H1 (cell line): ENCODE measurements around the gene TTC22. TPM values are rescaled to one million over a fixed set of nuclear protein-coding genes. Genes with fewer than 3 reads are reported as not detected.

Source experiments
- CTCF ChIA-PET: fragments of 300-600 bp; sonication (Branson Sonifier 250); formaldehyde crosslinking; loops from one replicate; lab custom pipeline; 2021; ENCODE audit not compliant: partially characterized antibody; lab: Charles Lee
- POLR2A ChIA-PET: fragments of 300-600 bp; sonication (Branson Sonifier 250); formaldehyde crosslinking; loops from one replicate; lab custom pipeline; 2021; ENCODE audit warnings: inconsistent platforms; ENCODE audit not compliant: partially characterized antibody; lab: Charles Lee
- DNase-seq, 2 experiments: peaks; one replicate each; pipeline versions ENCODE4 v3.0.0 to v3.0.0-alpha.2; 2010 to 2022; ENCODE audit warnings: low spot score in 2 of 2, low read depth in 1 of 2, mixed read lengths in 1 of 2
- FAIRE-seq: peaks from 2 replicates; lab custom pipeline; 2011; peaks lifted over from hg19 to GRCh38; lab: Jason Lieb, UNC
- H2AFZ ChIP-seq: 2 replicates; pipeline ENCODE4 v1.8.1; 2012; ENCODE audit warnings: low read length, inconsistent platforms
- H2AK5ac ChIP-seq: 2 replicates; pipeline ENCODE4 v1.6.1; 2013; ENCODE audit warnings: low read depth, low read length
- H2BK120ac ChIP-seq: replicated peaks from 2 replicates; pipeline ENCODE3; 2013; ENCODE audit warnings: low read depth, low read length, inconsistent platforms
- H2BK12ac ChIP-seq: 2 replicates; pipeline ENCODE4 v1.6.1; 2013; ENCODE audit warnings: low read depth, low read length
- H2BK15ac ChIP-seq: 2 replicates; pipeline ENCODE4 v1.6.1; 2013; ENCODE audit warnings: low read length
- H2BK20ac ChIP-seq: 2 replicates; pipeline ENCODE4 v1.6.1; 2013; ENCODE audit warnings: low read length
- H2BK5ac ChIP-seq: 2 replicates; pipeline ENCODE4 v1.6.1; 2013; ENCODE audit warnings: low read depth, low read length
- H3K14ac ChIP-seq: 2 replicates; pipeline ENCODE4 v1.6.1; 2013; ENCODE audit warnings: inconsistent platforms; ENCODE audit not compliant: insufficient read length
- H3K18ac ChIP-seq: 2 replicates; pipeline ENCODE4 v1.6.1; 2013; ENCODE audit warnings: low read length; ENCODE audit errors: extremely low read depth
- H3K23ac ChIP-seq: 2 replicates; pipeline ENCODE4 v1.6.1; 2013; ENCODE audit warnings: inconsistent platforms; ENCODE audit not compliant: insufficient read length
- H3K23me2 ChIP-seq: 2 replicates; pipeline ENCODE4 v1.6.1; 2013; ENCODE audit warnings: low read depth, low read length
- H3K27ac ChIP-seq: 2 replicates; pipeline ENCODE4 v1.6.1; 2011; ENCODE audit warnings: low read depth, low read length, inconsistent platforms
- H3K27me3 ChIP-seq, 4 experiments: replicated peaks in 1 of 4; 1 replicate in 1 of 4; 2 replicates in 3 of 4; pipeline versions ENCODE4 v1.6.1 to v1.8.1; 2011 to 2013; ENCODE audit warnings: low read length in 3 of 4, mild to moderate bottlenecking in 3 of 4, inconsistent platforms in 2 of 4, mixed read lengths in 2 of 4, moderate library complexity in 1 of 4; ENCODE audit not compliant: control insufficient read depth in 3 of 4, insufficient read depth in 3 of 4; ENCODE audit errors: extremely low read depth in 1 of 4
- H3K36me3 ChIP-seq, 4 experiments: 2 replicates each; pipeline versions ENCODE4 v1.6.1 to v1.8.1; 2011 to 2013; ENCODE audit warnings: mild to moderate bottlenecking in 4 of 4, low read length in 3 of 4, moderate library complexity in 2 of 4, control low read depth in 1 of 4, inconsistent platforms in 1 of 4; ENCODE audit not compliant: insufficient read depth in 4 of 4, control insufficient read depth in 2 of 4
- H3K4ac ChIP-seq: replicated peaks from 2 replicates; pipeline ENCODE3; 2013; ENCODE audit warnings: low read length, low read depth, mixed read lengths, inconsistent platforms; ENCODE audit not compliant: insufficient read length
- H3K4me1 ChIP-seq, 4 experiments: replicated peaks in 1 of 4; 1 replicate in 1 of 4; 2 replicates in 3 of 4; pipeline versions ENCODE4 v1.6.1 to v1.8.1; 2011 to 2013; ENCODE audit warnings: low read length in 3 of 4, inconsistent platforms in 2 of 4, mixed read lengths in 1 of 4; ENCODE audit not compliant: insufficient read depth in 4 of 4, control insufficient read depth in 3 of 4
- H3K4me2 ChIP-seq, 2 experiments: 2 replicates each; pipeline versions ENCODE4 v1.6.1 to v1.8.1; 2011 to 2013; ENCODE audit warnings: low read depth in 2 of 2, low read length in 2 of 2, control low read depth in 1 of 2, inconsistent platforms in 1 of 2, mild to moderate bottlenecking in 1 of 2; ENCODE audit not compliant: insufficient read depth in 1 of 2
- H3K4me3 ChIP-seq, 4 experiments: fragments of 200-600, 300-600 bp in 1 of 4; sonication (generic), shearing (Covaris generic), sonication (Bioruptor Twin) in 1 of 4; 2 replicates each; pipeline versions ENCODE4 v1.5.1 to v1.8.1; 2011 to 2016; ENCODE audit warnings: low read length in 4 of 4, low read depth in 3 of 4, control low read depth in 2 of 4, inconsistent platforms in 2 of 4, mild to moderate bottlenecking in 2 of 4, mixed read lengths in 1 of 4, moderate library complexity in 1 of 4; ENCODE audit not compliant: insufficient read depth in 2 of 4; ENCODE audit errors: extremely low read depth in 1 of 4
- H3K56ac ChIP-seq: replicated peaks from 2 replicates; pipeline ENCODE3; 2013; ENCODE audit warnings: low read depth, mild to moderate bottlenecking, mixed read lengths, low read length, inconsistent platforms; ENCODE audit not compliant: insufficient read length
- H3K79me1 ChIP-seq: 2 replicates; pipeline ENCODE4 v1.6.1; 2013; ENCODE audit warnings: low read depth, low read length, control low read depth
- H3K79me2 ChIP-seq, 2 experiments: 2 replicates each; pipeline versions ENCODE4 v1.6.1 to v1.8.1; 2012 to 2013; ENCODE audit warnings: low read length in 2 of 2, mild to moderate bottlenecking in 2 of 2, inconsistent platforms in 1 of 2; ENCODE audit not compliant: insufficient read depth in 2 of 2, control insufficient read depth in 1 of 2
- H3K9ac ChIP-seq, 4 experiments: replicated peaks in 1 of 4; 1 replicate in 1 of 4; 2 replicates in 3 of 4; pipeline versions ENCODE4 v1.6.1 to v1.8.1; 2011 to 2013; ENCODE audit warnings: low read depth in 3 of 4, low read length in 3 of 4, control low read depth in 2 of 4, mild to moderate bottlenecking in 2 of 4, moderate library complexity in 2 of 4, inconsistent platforms in 1 of 4; ENCODE audit errors: extremely low read depth in 1 of 4
- H3K9me3 ChIP-seq, 2 experiments: 2 replicates each; pipeline versions ENCODE4 v1.6.1 to v1.8.1; 2012 to 2013; ENCODE audit warnings: mild to moderate bottlenecking in 2 of 2, moderate library complexity in 2 of 2, control low read depth in 1 of 2, inconsistent platforms in 1 of 2, low read depth in 1 of 2, low read length in 1 of 2, mixed read lengths in 1 of 2; ENCODE audit not compliant: insufficient read depth in 2 of 2
- H4K20me1 ChIP-seq, 2 experiments: replicated peaks in 1 of 2; 2 replicates each; pipeline versions ENCODE3 to v1.8.1; 2011 to 2013; ENCODE audit warnings: inconsistent platforms in 2 of 2, low read length in 2 of 2, mild to moderate bottlenecking in 1 of 2; ENCODE audit not compliant: insufficient read depth in 2 of 2, control insufficient read depth in 1 of 2
- H4K5ac ChIP-seq: 2 replicates; pipeline ENCODE4 v1.6.1; 2013; ENCODE audit warnings: low read length, low read depth, mixed read lengths, inconsistent platforms; ENCODE audit not compliant: insufficient read length
- H4K8ac ChIP-seq: 2 replicates; pipeline ENCODE4 v1.8.0; 2013; ENCODE audit warnings: mild to moderate bottlenecking, moderate library complexity, low read length, inconsistent platforms; ENCODE audit not compliant: insufficient read depth; ENCODE audit errors: extremely low read depth
- H4K91ac ChIP-seq: replicated peaks from 2 replicates; pipeline ENCODE3; 2013; ENCODE audit warnings: low read length, mixed read lengths, inconsistent platforms; ENCODE audit not compliant: insufficient read length
- CBX5 ChIP-seq: fragments of 300-800, 300-1000 bp; sonication (generic); IDR thresholded peaks from 2 replicates; pipeline ENCODE4 v1.7.1; 2016; ENCODE audit warnings: antibody characterized with exemption, low read length, low read depth
- CBX8 ChIP-seq: fragments of 300-800, 300-1000 bp; sonication (generic); IDR thresholded peaks from 2 replicates; pipeline ENCODE4 v1.7.1; 2016; ENCODE audit warnings: low read depth, low read length, borderline replicate concordance
- EZH2 ChIP-seq: fragments of 200-600 bp; sonication (generic); IDR thresholded peaks from 2 replicates; pipeline ENCODE4 v1.7.1; 2012; ENCODE audit warnings: low read depth, mild to moderate bottlenecking, moderate library complexity, low read length, inconsistent platforms; ENCODE audit not compliant: severe bottlenecking
- MAFK ChIP-seq: IDR thresholded peaks from 2 replicates; pipeline ENCODE4 v1.6.1; 2012; ENCODE audit warnings: low read depth, mild to moderate bottlenecking, improper control_type of control experiment, low read length
- WGBS, 2 experiments: shearing (Covaris generic) in 1 of 2; methylation state at CpG; one replicate each; pipeline versions ENCODE4 v1.1.6 to v1.1.7; 2013 to 2015; ENCODE audit warnings: low lambda C conversion rate in 2 of 2, mixed read lengths in 2 of 2, inconsistent platforms in 1 of 2, low coverage in 1 of 2, missing lambda C conversion rate in 1 of 2; ENCODE audit not compliant: insufficient replicate concordance in 2 of 2, insufficient coverage in 1 of 2, insufficient read length in 1 of 2; ENCODE audit errors: extremely low coverage in 1 of 2, missing lambda C conversion rate in 1 of 2; 5-methylcytosine and 5-hydroxymethylcytosine counted together
- polyA plus RNA-seq, 7 experiments: library from polyadenylated mRNA; depleted of rRNA in 3 of 7; stranded (reverse) in 5 of 7; unstranded in 2 of 7; fragments of >200 nt in 5 of 7; fragments of 200-250 nt in 2 of 7; gene quantifications; 1 replicate in 5 of 7; 2 replicates in 1 of 7; 4 replicates in 1 of 7; pipeline versions ENCODE4 v1.2.1 to v1.2.3, GENCODE V29; 2011 to 2013; ENCODE audit warnings: missing spikeins in 2 of 7, mixed read lengths in 2 of 7
- total RNA-seq: library from RNA; stranded (reverse); fragmentation: NEBNext Ultra II Directional; extraction: Animal tissue kit (Norgen Biotek cat#: 25700); gene quantifications from 2 replicates; pipeline ENCODE4 v1.2.1, GENCODE V29; 2021
- TF ChIP-seq, protein P1 (sequence below): IDR thresholded peaks from 2 replicates; pipeline ENCODE4 v1.6.1; 2011; ENCODE audit warnings: low read length, improper control_type of control experiment

The TTC22 gene
- total and polyA plus RNA-seq, 2 of the 8 experiments (the other 6 are each of a cell fraction or from before 2014, with no cell fraction given), result 1.00 to 1.6 TPM

DNA sequence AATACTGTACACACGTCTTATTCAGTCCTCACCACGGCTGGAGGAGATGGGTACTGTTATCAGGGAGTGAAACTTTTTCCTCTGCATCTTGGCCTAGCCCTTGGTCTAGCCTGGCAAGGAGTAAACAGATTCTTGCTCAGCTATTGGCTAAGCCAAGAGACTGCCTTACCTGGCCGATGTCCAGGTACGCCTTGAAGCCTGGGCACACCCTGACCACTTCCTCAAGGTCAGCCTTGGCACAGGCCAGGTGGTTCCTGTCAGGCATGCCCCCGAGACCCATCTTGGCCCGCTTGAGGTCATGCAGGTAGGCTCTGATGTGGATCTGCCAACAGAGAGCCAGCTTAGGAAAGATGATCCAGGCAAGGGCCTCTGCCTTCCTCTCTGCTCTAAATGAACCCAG is 19.0 kb downstream of the TTC22 start:
- no peak overlapping the region for H3K56ac ChIP-seq
- H3K9ac ChIP-seq, result no peak overlapping the region
- no peak overlapping the region for H3K23ac ChIP-seq
- TF ChIP-seq, protein P1, sequence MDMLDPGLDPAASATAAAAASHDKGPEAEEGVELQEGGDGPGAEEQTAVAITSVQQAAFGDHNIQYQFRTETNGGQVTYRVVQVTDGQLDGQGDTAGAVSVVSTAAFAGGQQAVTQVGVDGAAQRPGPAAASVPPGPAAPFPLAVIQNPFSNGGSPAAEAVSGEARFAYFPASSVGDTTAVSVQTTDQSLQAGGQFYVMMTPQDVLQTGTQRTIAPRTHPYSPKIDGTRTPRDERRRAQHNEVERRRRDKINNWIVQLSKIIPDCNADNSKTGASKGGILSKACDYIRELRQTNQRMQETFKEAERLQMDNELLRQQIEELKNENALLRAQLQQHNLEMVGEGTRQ, result no peak
- TF ChIP-seq MAFK, result no peak
- no peak for TF ChIP-seq EZH2
- TF ChIP-seq CBX5, result no peak
- TF ChIP-seq CBX8, result no peak
- TF ChIP-seq, all 59 proteins: peak for 0
- DNase-seq, result no peak
- no peak for FAIRE-seq
- Histone ChIP-seq H2AK5ac (no peak overlapping the region), H3K14ac (no peak overlapping the region), H3K23me2 (peaks cover 5% of the 10 kb centered on the region; the same call in 1 of the 2 replicates), H4K20me1 (no peaks in the 10 kb centered on the region), H2BK20ac (no peak overlapping the region), H3K79me1 (peaks cover 2% of the 10 kb centered on the region; the same call in 1 of the 2 replicates), H4K91ac (no peak overlapping the region), H2BK15ac (no peak overlapping the region), H2BK120ac (no peak overlapping the region), H3K27me3 (peaks cover 15 to 26% (median 25%) of the 10 kb centered on the region in 4 experiments; a peak in 6 of 7 replicates), H3K27ac (no peak overlapping the region), H2BK5ac (no peak overlapping the region), H3K18ac (no peak overlapping the region), H3K79me2 (no peaks in the 10 kb centered on the region), H2BK12ac (no peak overlapping the region), H3K4me2 (no peak overlapping the region; a peak in 1 of 4 replicates), H4K5ac (no peak overlapping the region), H3K9me3 (no peaks in the 10 kb centered on the region), H3K4me3 (no peak overlapping the region), H3K4ac (no peak overlapping the region), H3K4me1 (no peaks in the 10 kb centered on the region; a peak in 1 of 7 replicates), H3K36me3 (no peaks in the 10 kb centered on the region), H4K8ac (no peak overlapping the region), H2AFZ (no peak overlapping the region)
- CTCF ChIA-PET, result interaction anchor here (0.7 to 3.0 kb wide), 4 partner anchors 9 to 16 kb away, joined by 4 to 31 read pairs (median 10); no protein-coding TSS in a partner anchor
- 89% methylated on average over 6 of the region's 6 CpGs; no CpG with 5 or more reads in 1 of the 2 experiments for WGBS, 2 experiments
- POLR2A ChIA-PET, result interaction anchor here (0.9 kb wide), 1 partner anchor 12 kb away, joined by 4 read pairs; no protein-coding TSS in a partner anchor
